GM12878 (cell line): ENCODE measurements around the gene NKG7. TPM values are rescaled to one million over a fixed set of nuclear protein-coding genes. Genes with fewer than 3 reads are reported as not detected.

Experiments
- ASH2L ChIP-seq: fragments of 300-600, 200-600 bp; sonication (generic); IDR thresholded peaks from 2 replicates; pipeline ENCODE4 v1.6.1; 2017; ENCODE audit warnings: low read depth, mild to moderate bottlenecking, borderline replicate concordance
- BMI1 ChIP-seq: fragments of 450-650 bp; IDR thresholded peaks from 2 replicates; pipeline ENCODE4 v1.6.1; 2016; ENCODE audit warnings: mild to moderate bottlenecking, moderate library complexity, borderline replicate concordance
- EP300 ChIP-seq, 2 experiments: fragments of 150-350 bp in 1 of 2; IDR thresholded peaks; 2 replicates each; pipeline ENCODE4 v1.6.1; 2011 to 2012; ENCODE audit warnings: low read depth in 2 of 2, low read length in 2 of 2, borderline replicate concordance in 1 of 2, improper control_type of control experiment in 1 of 2, inconsistent platforms in 1 of 2; ENCODE audit not compliant: control insufficient read depth in 1 of 2
- FOS ChIP-seq: IDR thresholded peaks from 3 replicates; pipeline ENCODE4 v1.6.1; 2011; ENCODE audit warnings: borderline replicate concordance; ENCODE audit not compliant: insufficient read length; ENCODE audit errors: extremely low read depth
- GATAD2B ChIP-seq: fragments of 450-650 bp; conservative IDR thresholded peaks from 2 replicates; pipeline ENCODE4 v1.6.1; 2017; ENCODE audit warnings: low read depth, mild to moderate bottlenecking, moderate library complexity
- HDGF ChIP-seq: fragments of 450-650 bp; IDR thresholded peaks from 2 replicates; pipeline ENCODE4 v1.6.1; 2016; ENCODE audit warnings: antibody characterized with exemption
- KAT2A ChIP-seq: conservative IDR thresholded peaks from 2 replicates; pipeline ENCODE4 v1.6.1; 2011; ENCODE audit warnings: low read depth, low read length; ENCODE audit not compliant: control insufficient read depth
- PML ChIP-seq: IDR thresholded peaks from 2 replicates; pipeline ENCODE4 v1.6.1; 2012; ENCODE audit warnings: low read length, inconsistent platforms
- YY1 ChIP-seq: IDR thresholded peaks from 2 replicates; pipeline ENCODE4 v1.6.1; 2011; ENCODE audit warnings: low read depth, mild to moderate bottlenecking, low read length
- ZNF217 ChIP-seq: fragments of 450-650 bp; IDR thresholded peaks from 2 replicates; pipeline ENCODE4 v1.6.1; 2017; ENCODE audit warnings: antibody characterized with exemption, mild to moderate bottlenecking
- polyA plus RNA-seq, 11 experiments: library from polyadenylated mRNA; depleted of rRNA in 4 of 11; unstranded in 6 of 11; stranded (reverse) in 5 of 11; fragments of >200 nt; fragmentation: Nextera tagmentation in 4 of 11; fragmentation: Illumina TruSeq in 1 of 11; extraction: Ambion mirVana in 4 of 11; extraction: Trizol in 1 of 11; gene quantifications; 1 replicate in 1 of 11; 2 replicates in 10 of 11; pipeline versions ENCODE4 v1.2.1 to v1.2.3, GENCODE V29; 2011 to 2016; ENCODE audit warnings: inconsistent platforms in 2 of 11, missing spikeins in 2 of 11, low read depth in 1 of 11
- total RNA-seq, 4 experiments: library from RNA; depleted of rRNA in 3 of 4; stranded (reverse); fragments of >200 nt in 3 of 4; fragmentation: Illumina TruSeq in 1 of 4; extraction: Trizol in 1 of 4; gene quantifications; 2 replicates each; pipeline versions ENCODE4 v1.2.1 to v1.2.3, GENCODE V29; 2013 to 2021
- TF ChIP-seq, protein P1 (sequence below): fragments of 450-650 bp; IDR thresholded peaks from 2 replicates; pipeline ENCODE4 v1.6.1; 2017; ENCODE audit warnings: mild to moderate bottlenecking, low read depth, inconsistent platforms; ENCODE audit not compliant: poor library complexity, severe bottlenecking
- TF ChIP-seq, protein P2 (sequence below): fragments of 150-350 bp; IDR thresholded peaks from 2 replicates; pipeline ENCODE4 v1.6.1; 2014; ENCODE audit warnings: mild to moderate bottlenecking, low read depth, low read length
- TF ChIP-seq, protein P3 (sequence below): fragments of 450-650 bp; IDR thresholded peaks from 2 replicates; pipeline ENCODE4 v1.6.1; 2017; ENCODE audit warnings: antibody characterized with exemption, mild to moderate bottlenecking, moderate library complexity
- TF ChIP-seq, protein P4 (sequence below): fragments of 450-650 bp; IDR thresholded peaks from 2 replicates; pipeline ENCODE4 v1.6.1; 2017; ENCODE audit warnings: mild to moderate bottlenecking, moderate library complexity

NKG7 gene
- total and polyA plus RNA-seq, 10 of the 15 experiments (the other 5 are each of a cell fraction or from before 2014, with no cell fraction given) = 10.0 to 48.7 (median 22.3) TPM

DNA sequence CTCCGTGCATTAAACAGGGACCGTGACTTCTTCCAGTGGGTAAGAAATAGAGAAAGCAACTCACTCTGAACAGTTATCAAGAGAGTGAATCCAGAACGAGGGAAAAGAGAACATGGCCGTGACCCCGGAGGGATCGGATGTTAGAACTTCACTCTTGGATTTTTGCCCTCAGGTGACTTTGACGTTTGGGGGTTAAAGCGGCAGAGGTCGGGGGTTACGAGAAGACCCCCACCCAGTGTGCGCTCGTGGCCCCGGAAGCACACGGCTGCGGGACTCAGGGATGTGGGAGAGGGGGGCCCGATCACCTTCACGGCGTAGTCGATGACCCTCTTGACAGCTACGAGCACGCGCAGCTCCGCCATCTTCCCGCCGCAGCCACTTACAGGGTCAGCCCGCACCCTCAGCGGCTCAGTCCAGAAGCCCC lies 6.5 kb downstream of the NKG7 start, which contains the start of gene ETFB (continued):
- TF ChIP-seq, protein P1, sequence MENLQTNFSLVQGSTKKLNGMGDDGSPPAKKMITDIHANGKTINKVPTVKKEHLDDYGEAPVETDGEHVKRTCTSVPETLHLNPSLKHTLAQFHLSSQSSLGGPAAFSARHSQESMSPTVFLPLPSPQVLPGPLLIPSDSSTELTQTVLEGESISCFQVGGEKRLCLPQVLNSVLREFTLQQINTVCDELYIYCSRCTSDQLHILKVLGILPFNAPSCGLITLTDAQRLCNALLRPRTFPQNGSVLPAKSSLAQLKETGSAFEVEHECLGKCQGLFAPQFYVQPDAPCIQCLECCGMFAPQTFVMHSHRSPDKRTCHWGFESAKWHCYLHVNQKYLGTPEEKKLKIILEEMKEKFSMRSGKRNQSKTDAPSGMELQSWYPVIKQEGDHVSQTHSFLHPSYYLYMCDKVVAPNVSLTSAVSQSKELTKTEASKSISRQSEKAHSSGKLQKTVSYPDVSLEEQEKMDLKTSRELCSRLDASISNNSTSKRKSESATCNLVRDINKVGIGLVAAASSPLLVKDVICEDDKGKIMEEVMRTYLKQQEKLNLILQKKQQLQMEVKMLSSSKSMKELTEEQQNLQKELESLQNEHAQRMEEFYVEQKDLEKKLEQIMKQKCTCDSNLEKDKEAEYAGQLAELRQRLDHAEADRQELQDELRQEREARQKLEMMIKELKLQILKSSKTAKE = peak; percentile 24
- TF ChIP-seq, protein P2, sequence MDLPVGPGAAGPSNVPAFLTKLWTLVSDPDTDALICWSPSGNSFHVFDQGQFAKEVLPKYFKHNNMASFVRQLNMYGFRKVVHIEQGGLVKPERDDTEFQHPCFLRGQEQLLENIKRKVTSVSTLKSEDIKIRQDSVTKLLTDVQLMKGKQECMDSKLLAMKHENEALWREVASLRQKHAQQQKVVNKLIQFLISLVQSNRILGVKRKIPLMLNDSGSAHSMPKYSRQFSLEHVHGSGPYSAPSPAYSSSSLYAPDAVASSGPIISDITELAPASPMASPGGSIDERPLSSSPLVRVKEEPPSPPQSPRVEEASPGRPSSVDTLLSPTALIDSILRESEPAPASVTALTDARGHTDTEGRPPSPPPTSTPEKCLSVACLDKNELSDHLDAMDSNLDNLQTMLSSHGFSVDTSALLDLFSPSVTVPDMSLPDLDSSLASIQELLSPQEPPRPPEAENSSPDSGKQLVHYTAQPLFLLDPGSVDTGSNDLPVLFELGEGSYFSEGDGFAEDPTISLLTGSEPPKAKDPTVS = no peak
- no peak for TF ChIP-seq ZNF217
- no peak for TF ChIP-seq PML
- peak; percentile 90 for TF ChIP-seq YY1
- TF ChIP-seq HDGF = no peak
- TF ChIP-seq FOS = no peak
- TF ChIP-seq, protein P3, sequence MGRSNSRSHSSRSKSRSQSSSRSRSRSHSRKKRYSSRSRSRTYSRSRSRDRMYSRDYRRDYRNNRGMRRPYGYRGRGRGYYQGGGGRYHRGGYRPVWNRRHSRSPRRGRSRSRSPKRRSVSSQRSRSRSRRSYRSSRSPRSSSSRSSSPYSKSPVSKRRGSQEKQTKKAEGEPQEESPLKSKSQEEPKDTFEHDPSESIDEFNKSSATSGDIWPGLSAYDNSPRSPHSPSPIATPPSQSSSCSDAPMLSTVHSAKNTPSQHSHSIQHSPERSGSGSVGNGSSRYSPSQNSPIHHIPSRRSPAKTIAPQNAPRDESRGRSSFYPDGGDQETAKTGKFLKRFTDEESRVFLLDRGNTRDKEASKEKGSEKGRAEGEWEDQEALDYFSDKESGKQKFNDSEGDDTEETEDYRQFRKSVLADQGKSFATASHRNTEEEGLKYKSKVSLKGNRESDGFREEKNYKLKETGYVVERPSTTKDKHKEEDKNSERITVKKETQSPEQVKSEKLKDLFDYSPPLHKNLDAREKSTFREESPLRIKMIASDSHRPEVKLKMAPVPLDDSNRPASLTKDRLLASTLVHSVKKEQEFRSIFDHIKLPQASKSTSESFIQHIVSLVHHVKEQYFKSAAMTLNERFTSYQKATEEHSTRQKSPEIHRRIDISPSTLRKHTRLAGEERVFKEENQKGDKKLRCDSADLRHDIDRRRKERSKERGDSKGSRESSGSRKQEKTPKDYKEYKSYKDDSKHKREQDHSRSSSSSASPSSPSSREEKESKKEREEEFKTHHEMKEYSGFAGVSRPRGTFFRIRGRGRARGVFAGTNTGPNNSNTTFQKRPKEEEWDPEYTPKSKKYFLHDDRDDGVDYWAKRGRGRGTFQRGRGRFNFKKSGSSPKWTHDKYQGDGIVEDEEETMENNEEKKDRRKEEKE = no peak
- TF ChIP-seq GATAD2B = no peak; the same call in 1 of the 2 replicates
- TF ChIP-seq BMI1 = no peak
- no peak for TF ChIP-seq EP300 (IDR thresholded peaks at IDR 0.05; ENCODE audit: borderline replicate concordance in 1 of 2, control insufficient read depth in 1 of 2, low read depth in 2 of 2, low read length in 2 of 2)
- TF ChIP-seq ASH2L = no peak
- no peak for TF ChIP-seq KAT2A
- TF ChIP-seq, protein P4, sequence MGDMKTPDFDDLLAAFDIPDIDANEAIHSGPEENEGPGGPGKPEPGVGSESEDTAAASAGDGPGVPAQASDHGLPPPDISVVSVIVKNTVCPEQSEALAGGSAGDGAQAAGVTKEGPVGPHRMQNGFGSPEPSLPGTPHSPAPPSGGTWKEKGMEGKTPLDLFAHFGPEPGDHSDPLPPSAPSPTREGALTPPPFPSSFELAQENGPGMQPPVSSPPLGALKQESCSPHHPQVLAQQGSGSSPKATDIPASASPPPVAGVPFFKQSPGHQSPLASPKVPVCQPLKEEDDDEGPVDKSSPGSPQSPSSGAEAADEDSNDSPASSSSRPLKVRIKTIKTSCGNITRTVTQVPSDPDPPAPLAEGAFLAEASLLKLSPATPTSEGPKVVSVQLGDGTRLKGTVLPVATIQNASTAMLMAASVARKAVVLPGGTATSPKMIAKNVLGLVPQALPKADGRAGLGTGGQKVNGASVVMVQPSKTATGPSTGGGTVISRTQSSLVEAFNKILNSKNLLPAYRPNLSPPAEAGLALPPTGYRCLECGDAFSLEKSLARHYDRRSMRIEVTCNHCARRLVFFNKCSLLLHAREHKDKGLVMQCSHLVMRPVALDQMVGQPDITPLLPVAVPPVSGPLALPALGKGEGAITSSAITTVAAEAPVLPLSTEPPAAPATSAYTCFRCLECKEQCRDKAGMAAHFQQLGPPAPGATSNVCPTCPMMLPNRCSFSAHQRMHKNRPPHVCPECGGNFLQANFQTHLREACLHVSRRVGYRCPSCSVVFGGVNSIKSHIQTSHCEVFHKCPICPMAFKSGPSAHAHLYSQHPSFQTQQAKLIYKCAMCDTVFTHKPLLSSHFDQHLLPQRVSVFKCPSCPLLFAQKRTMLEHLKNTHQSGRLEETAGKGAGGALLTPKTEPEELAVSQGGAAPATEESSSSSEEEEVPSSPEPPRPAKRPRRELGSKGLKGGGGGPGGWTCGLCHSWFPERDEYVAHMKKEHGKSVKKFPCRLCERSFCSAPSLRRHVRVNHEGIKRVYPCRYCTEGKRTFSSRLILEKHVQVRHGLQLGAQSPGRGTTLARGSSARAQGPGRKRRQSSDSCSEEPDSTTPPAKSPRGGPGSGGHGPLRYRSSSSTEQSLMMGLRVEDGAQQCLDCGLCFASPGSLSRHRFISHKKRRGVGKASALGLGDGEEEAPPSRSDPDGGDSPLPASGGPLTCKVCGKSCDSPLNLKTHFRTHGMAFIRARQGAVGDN = peak; percentile 24; the same call in 1 of the 2 replicates
